ENCODE data around the gene PYGB. TPM values are rescaled to one million over a fixed set of nuclear protein-coding genes. Genes with fewer than 3 reads are reported as not detected.

The PYGB gene
- total and polyA plus RNA-seq, 7 donors: 4.9 to 22.3 (median 9.5) TPM

GRCh38 chr20:25214819-25215218, 33.1 kb upstream of the PYGB start:
- Histone ChIP-seq H3K36me3 (ENCODE audit: insufficient read depth in 1 of 2, low read depth in 1 of 2) (peaks cover 8 to 97% of the 10 kb centered on the region in 2 donors), H3K27me3 (ENCODE audit: insufficient read depth in 3 of 3, low read length in 2 of 3) (no peaks in the 10 kb centered on the region), H3K9me3 (no peaks in the 10 kb centered on the region), H3K4me1 (no peaks in the 10 kb centered on the region), H3K27ac (no peak overlapping the region), H3K4me3 (no peak overlapping the region)
- 93 to 97% (median 94%) methylated on average over 7 of the region's 7 CpGs for WGBS, 3 donors
- DNase-seq: no peak
- intact Hi-C loops (cut with DNase I): no loop called here
- no peak for ATAC-seq
- TF ChIP-seq, protein P1, sequence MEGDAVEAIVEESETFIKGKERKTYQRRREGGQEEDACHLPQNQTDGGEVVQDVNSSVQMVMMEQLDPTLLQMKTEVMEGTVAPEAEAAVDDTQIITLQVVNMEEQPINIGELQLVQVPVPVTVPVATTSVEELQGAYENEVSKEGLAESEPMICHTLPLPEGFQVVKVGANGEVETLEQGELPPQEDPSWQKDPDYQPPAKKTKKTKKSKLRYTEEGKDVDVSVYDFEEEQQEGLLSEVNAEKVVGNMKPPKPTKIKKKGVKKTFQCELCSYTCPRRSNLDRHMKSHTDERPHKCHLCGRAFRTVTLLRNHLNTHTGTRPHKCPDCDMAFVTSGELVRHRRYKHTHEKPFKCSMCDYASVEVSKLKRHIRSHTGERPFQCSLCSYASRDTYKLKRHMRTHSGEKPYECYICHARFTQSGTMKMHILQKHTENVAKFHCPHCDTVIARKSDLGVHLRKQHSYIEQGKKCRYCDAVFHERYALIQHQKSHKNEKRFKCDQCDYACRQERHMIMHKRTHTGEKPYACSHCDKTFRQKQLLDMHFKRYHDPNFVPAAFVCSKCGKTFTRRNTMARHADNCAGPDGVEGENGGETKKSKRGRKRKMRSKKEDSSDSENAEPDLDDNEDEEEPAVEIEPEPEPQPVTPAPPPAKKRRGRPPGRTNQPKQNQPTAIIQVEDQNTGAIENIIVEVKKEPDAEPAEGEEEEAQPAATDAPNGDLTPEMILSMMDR (IDR thresholded peaks at IDR 0.05): no peak

DNA sequence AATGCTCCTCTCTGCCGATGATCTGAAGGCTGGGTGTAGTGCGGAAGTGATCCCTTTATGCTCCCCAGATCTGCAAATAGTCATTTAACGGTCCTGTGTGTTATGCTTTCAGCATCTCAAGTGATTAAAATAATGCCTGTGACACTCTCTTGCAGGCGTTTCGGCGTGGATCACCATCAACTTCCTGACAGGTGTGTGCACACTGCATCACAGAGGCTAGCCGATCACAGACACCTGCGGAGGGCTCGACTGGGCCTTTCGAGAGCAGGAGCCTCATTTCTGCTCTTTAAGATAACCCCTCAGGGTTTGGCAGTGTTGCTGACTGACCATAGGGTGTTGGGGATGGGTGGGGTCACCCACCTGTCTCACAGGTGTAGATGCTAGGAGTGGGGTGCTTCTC, 32.4 kb upstream of the PYGB start:
- TF ChIP-seq, protein P1 (IDR thresholded peaks at IDR 0.05): no peak
- H3K9me3 ChIP-seq: no peaks in the 10 kb centered on the region
- no peak overlapping the region for H3K4me3 ChIP-seq
- ATAC-seq (no peak), DNase-seq (no peak)
- no peak overlapping the region for H3K27ac ChIP-seq
- H3K36me3 ChIP-seq (ENCODE audit: insufficient read depth in 1 of 2, low read depth in 1 of 2): peaks cover 8 to 91% of the 10 kb centered on the region in 2 donors
- no peaks in the 10 kb centered on the region for H3K27me3 ChIP-seq (ENCODE audit: insufficient read depth in 3 of 3, low read length in 2 of 3)
- intact Hi-C loops (cut with DNase I): no loop called here
- peaks cover 5% of the 10 kb centered on the region for H3K4me1 ChIP-seq
- 89 to 95% (median 95%) methylated on average over 10 of the region's 10 CpGs for WGBS, 3 donors

- peaks cover 6 to 83% of the 10 kb centered on the region in 2 donors for H3K36me3 ChIP-seq (ENCODE audit: insufficient read depth in 1 of 2, low read depth in 1 of 2)
- WGBS, 3 donors: 83 to 88% (median 87%) methylated on average over 15 to 16 of the region's 16 CpGs
- intact Hi-C loops (cut with DNase I): no loop called here
- H3K27me3 ChIP-seq (ENCODE audit: insufficient read depth in 3 of 3, low read length in 2 of 3): no peaks in the 10 kb centered on the region
- TF ChIP-seq, protein P1 (IDR thresholded peaks at IDR 0.05): no peak
- no peak overlapping the region for H3K27ac ChIP-seq
- H3K4me1 ChIP-seq: peaks cover 10% of the 10 kb centered on the region
- DNase-seq (no peak), ATAC-seq (no peak)
- no peaks in the 10 kb centered on the region for H3K9me3 ChIP-seq
- H3K4me3 ChIP-seq: no peak overlapping the region
Measured at GRCh38 chr20:25216199-25216945, 31.5 kb upstream of the PYGB start.

GRCh38 chr20:25217161-25218108, 30.4 kb upstream of the PYGB start:
- H3K4me1 ChIP-seq: peaks cover 10% of the 10 kb centered on the region
- TF ChIP-seq, protein P1 (IDR thresholded peaks at IDR 0.05): no peak
- intact Hi-C loops (cut with DNase I): no loop called here
- no peak overlapping the region for H3K4me3 ChIP-seq
- peaks cover 6 to 76% of the 10 kb centered on the region in 2 donors for H3K36me3 ChIP-seq (ENCODE audit: insufficient read depth in 1 of 2, low read depth in 1 of 2)
- no peaks in the 10 kb centered on the region for H3K9me3 ChIP-seq
- ATAC-seq (no peak), DNase-seq (no peak)
- no peak overlapping the region for H3K27ac ChIP-seq
- 94 to 96% (median 95%) methylated on average over 21 of the region's 21 CpGs for WGBS, 3 donors
- no peaks in the 10 kb centered on the region for H3K27me3 ChIP-seq (ENCODE audit: insufficient read depth in 3 of 3, low read length in 2 of 3)

All from psoas muscle (tissue), 8 donors.